Left lung (tissue), 10 donors: ENCODE results near the gene NFIA. TPM values are rescaled to one million over a fixed set of nuclear protein-coding genes. Genes with fewer than 3 reads are reported as not detected.

Experiments
- ATAC-seq: fragments of 200-7000 bp; cut with Tn5 transposase; one replicate; pipeline ENCODE4 v1.9.1; 2020; ENCODE audit warnings: moderate library complexity
- DNase-seq, 4 donors: peaks; one replicate each; pipeline ENCODE4 v3.0.0-alpha.2; 2013 to 2020
- H3K27ac ChIP-seq, 2 donors: fragments of 200-600 bp; sonication (generic) in 1 of 2; one replicate each; pipeline versions ENCODE4 v1.5.0 to v1.8.0; 2020 to 2021
- H3K27me3 ChIP-seq, 2 donors: fragments of 200-600 bp; sonication (generic) in 1 of 2; one replicate each; pipeline versions ENCODE4 v1.5.0 to v1.8.0; 2020 to 2021
- H3K36me3 ChIP-seq, 2 donors: fragments of 200-600 bp; sonication (generic) in 1 of 2; one replicate each; pipeline versions ENCODE4 v1.5.0 to v1.8.0; 2020 to 2021
- H3K4me1 ChIP-seq, 2 donors: fragments of 200-600 bp; one replicate each; pipeline ENCODE4 v1.8.0; 2021
- H3K4me3 ChIP-seq, 2 donors: fragments of 200-600 bp; sonication (generic) in 1 of 2; one replicate each; pipeline versions ENCODE4 v1.5.0 to v1.8.0; 2020 to 2021; ENCODE audit warnings: mild to moderate bottlenecking in 1 of 2
- H3K9me3 ChIP-seq, 2 donors: fragments of 200-600 bp; sonication (generic) in 1 of 2; one replicate each; pipeline versions ENCODE4 v1.5.0 to v1.8.0; 2020 to 2021
- intact Hi-C, 2 donors: fragments of 100-400 bp; cut with DNase I; formaldehyde crosslinking; loops; one replicate each; pipeline versions ENCODE4 v1.11.2 to v1.14.2; 2022
- polyA plus RNA-seq, 6 donors: library from polyadenylated mRNA; unstranded; fragments of 120-200 nt; gene quantifications; one replicate each; pipeline ENCODE4 v1.2.1, GENCODE V29; 2013; ENCODE audit not compliant: insufficient read length in 6 of 6
- total RNA-seq, 2 donors: library from RNA; stranded (reverse); fragmentation: NEBNext Ultra II Directional; extraction: Animal tissue kit (Norgen Biotek cat#: 25700); gene quantifications; one replicate each; pipeline ENCODE4 v1.2.1, GENCODE V29; 2021
- TF ChIP-seq, protein P1 (sequence below), 2 donors: fragments of 200-600 bp; sonication (generic) in 1 of 2; IDR thresholded peaks; one replicate each; pipeline versions ENCODE4 v1.5.0 to v1.8.0; 2021; ENCODE audit warnings: antibody characterized with exemption in 2 of 2
- donor health status: DM: no; HTN: yes; CAD: no.
- donor health status: DM: no; HTN: no; CAD: no.

NFIA gene
- total and polyA plus RNA-seq, 8 donors: 30.4 to 60.7 (median 37.6) TPM

DNA sequence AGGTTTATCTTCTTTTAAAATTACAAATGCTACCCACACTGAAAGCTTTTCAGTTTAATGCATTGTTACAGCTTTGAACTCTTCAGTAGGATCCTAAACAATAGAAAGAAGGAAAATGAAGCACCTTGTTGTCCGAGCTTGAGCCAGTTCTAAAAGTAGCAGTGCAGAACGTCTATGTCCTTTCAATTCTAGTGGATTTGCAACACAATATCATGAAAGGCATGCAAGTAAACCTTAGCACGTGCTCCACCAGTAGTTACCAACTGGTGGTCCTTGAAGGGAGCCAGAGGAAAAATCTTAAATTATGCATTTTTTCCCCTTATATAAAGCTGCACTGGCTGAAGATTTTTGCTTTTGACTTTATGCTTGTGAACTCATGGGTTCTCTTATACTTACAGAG lies 208.2 kb downstream of the NFIA start:
- peaks cover under 1 to 3% of the 10 kb centered on the region in 2 donors for H3K4me1 ChIP-seq
- TF ChIP-seq, protein P1, sequence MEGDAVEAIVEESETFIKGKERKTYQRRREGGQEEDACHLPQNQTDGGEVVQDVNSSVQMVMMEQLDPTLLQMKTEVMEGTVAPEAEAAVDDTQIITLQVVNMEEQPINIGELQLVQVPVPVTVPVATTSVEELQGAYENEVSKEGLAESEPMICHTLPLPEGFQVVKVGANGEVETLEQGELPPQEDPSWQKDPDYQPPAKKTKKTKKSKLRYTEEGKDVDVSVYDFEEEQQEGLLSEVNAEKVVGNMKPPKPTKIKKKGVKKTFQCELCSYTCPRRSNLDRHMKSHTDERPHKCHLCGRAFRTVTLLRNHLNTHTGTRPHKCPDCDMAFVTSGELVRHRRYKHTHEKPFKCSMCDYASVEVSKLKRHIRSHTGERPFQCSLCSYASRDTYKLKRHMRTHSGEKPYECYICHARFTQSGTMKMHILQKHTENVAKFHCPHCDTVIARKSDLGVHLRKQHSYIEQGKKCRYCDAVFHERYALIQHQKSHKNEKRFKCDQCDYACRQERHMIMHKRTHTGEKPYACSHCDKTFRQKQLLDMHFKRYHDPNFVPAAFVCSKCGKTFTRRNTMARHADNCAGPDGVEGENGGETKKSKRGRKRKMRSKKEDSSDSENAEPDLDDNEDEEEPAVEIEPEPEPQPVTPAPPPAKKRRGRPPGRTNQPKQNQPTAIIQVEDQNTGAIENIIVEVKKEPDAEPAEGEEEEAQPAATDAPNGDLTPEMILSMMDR (IDR thresholded peaks at IDR 0.05): no peak
- no peaks in the 10 kb centered on the region for H3K36me3 ChIP-seq
- DNase-seq: no peak
- intact Hi-C loops: no loop called here
- no peak overlapping the region for H3K27ac ChIP-seq
- H3K9me3 ChIP-seq: no peaks in the 10 kb centered on the region
- H3K27me3 ChIP-seq: no peaks in the 10 kb centered on the region
- ATAC-seq: no peak
- no peak overlapping the region for H3K4me3 ChIP-seq

DNA sequence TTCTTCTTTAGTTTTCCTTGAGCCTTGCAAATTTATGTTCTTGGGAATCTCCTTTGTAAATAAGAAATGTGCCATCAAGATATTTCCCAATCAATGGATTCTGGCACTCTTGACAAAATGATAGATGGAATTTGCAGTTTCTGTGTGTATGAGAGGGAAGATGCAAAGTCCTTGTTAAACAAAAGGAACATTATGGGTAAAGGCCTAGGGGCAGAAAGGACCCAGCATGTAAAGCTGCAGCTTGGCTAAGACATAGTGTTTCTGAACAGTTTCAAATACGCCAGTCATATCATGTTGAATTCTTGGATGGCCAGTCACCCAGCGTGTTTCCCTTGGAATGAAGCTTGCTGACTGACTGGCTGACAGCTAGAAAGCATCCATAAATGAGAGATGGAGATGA lies 210.8 kb downstream of the NFIA start:
- TF ChIP-seq, protein P1 (IDR thresholded peaks at IDR 0.05): no peak
- Histone ChIP-seq H3K27me3 (no peaks in the 10 kb centered on the region), H3K4me3 (no peak overlapping the region), H3K9me3 (no peaks in the 10 kb centered on the region), H3K36me3 (no peaks in the 10 kb centered on the region), H3K4me1 (no peaks in the 10 kb centered on the region), H3K27ac (no peak overlapping the region)
- ATAC-seq: no peak
- DNase-seq: no peak
- intact Hi-C loops: no loop called here

DNA sequence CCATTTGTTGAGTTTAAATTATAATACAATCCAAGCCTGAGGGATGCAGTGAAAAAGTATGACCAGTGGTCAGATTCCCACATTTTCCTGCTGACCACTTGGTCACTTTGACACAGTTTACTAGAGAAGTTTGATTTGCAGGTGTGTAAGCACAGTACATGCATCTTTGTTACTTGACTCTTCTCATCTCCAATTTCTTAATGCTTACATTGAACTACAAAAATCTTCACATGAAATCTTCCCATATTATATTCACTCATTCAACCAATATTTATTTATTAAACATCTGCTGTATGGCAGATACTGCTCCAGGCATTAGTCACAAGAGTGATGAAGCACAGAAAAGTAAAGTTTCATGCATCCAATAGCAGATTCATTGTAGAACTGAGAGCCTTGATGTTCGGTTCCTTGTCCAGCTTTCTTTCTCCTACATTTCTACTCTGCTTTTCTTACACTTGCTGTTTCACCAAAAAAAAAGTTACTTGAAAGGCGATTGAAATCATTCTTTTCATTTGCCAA lies 211.7 kb downstream of the NFIA start:
- ATAC-seq (no peak), DNase-seq (no peak)
- TF ChIP-seq, protein P1 (IDR thresholded peaks at IDR 0.05): no peak
- intact Hi-C loops: no loop called here
- no peak overlapping the region for H3K27ac ChIP-seq
- peaks cover 0 to 5% of the 10 kb centered on the region in 2 donors for H3K4me1 ChIP-seq
- H3K9me3 ChIP-seq: no peaks in the 10 kb centered on the region
- H3K4me3 ChIP-seq: no peak overlapping the region
- H3K27me3 ChIP-seq: no peaks in the 10 kb centered on the region
- no peaks in the 10 kb centered on the region for H3K36me3 ChIP-seq

DNA sequence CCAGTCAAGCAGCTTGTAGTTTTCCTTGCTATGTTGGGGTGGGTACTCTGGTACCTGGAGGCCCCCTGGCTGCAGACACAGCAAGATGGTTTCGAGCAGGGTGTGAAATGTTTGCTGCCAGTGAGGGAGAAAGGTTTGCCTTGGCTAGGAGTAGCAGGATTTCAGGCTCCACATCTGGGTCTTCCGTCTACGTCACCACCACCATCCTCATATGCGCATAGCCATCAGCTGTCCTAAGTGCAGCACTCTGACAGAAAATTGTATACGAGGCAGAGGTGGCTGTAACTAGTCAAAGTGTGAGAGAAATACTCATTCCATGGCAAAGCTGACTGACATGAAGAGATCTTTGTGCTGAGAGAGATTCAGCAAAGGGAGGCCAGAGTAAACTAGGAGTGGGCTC lies 212.6 kb downstream of the NFIA start:
- no peak overlapping the region for H3K27ac ChIP-seq
- DNase-seq (no peak), ATAC-seq (no peak)
- H3K36me3 ChIP-seq: no peaks in the 10 kb centered on the region
- TF ChIP-seq, protein P1 (IDR thresholded peaks at IDR 0.05): no peak
- intact Hi-C loops: no loop called here
- H3K4me3 ChIP-seq: no peak overlapping the region
- H3K4me1 ChIP-seq: peaks cover 0 to 9% of the 10 kb centered on the region in 2 donors
- no peaks in the 10 kb centered on the region for H3K27me3 ChIP-seq
- no peaks in the 10 kb centered on the region for H3K9me3 ChIP-seq

DNA sequence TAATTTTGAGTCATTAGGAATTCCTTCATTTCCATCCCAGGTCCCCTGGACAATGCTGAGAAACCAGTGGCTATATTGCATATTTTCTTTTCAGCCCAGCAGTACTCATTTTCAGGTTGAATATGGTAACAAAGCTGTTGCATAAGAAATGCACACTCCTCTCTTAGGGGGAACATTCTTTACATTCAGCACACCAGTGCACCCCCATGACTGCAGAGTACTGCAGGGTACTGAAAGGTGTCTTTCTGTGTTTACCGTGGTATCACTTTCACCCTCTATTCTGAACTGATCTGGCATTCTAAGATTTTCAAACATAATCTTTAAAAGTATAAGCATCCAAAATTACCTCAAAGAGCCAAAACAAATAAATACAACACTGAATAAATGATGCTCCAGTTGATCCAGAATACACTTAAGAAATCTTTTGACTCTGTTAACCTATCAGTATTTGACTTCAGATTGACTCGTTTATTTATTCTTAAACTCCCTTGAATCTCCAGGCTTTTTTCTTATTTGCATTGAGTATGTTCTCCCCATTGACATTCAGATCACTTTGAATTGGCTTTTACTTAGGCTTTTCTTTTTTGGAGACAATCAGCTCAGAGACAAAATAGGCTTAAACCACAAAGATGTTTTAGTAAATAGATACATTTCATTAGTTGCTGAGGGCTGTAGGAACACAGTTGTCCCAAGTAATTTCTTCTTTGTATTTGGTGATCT lies 213.6 kb downstream of the NFIA start:
- DNase-seq (no peak), ATAC-seq (no peak)
- Histone ChIP-seq H3K36me3 (no peaks in the 10 kb centered on the region), H3K4me1 (peaks cover 0 to 9% of the 10 kb centered on the region in 2 donors), H3K4me3 (no peak overlapping the region), H3K27me3 (no peaks in the 10 kb centered on the region), H3K27ac (no peak overlapping the region), H3K9me3 (no peaks in the 10 kb centered on the region)
- intact Hi-C loops: no loop called here
- TF ChIP-seq, protein P1 (IDR thresholded peaks at IDR 0.05): no peak
